GM06990 (cell line): ENCODE measurements around the gene RASL12.

Experiments
- DNase-seq: peaks from one replicate; pipeline ENCODE4 v3.0.0-alpha.2; 2011; ENCODE audit not compliant: insufficient read length; ENCODE audit errors: extremely low read depth
- H3K27me3 ChIP-seq: replicated peaks from 2 replicates; pipeline ENCODE4 v1.6.0; 2011; ENCODE audit warnings: low read length; ENCODE audit not compliant: control insufficient read depth, insufficient read depth
- H3K36me3 ChIP-seq: 2 replicates; pipeline ENCODE4 v1.5.1; 2011; ENCODE audit warnings: low read length; ENCODE audit not compliant: control insufficient read depth, insufficient read depth
- H3K4me3 ChIP-seq: replicated peaks from 2 replicates; pipeline ENCODE4 v1.5.1; 2011; ENCODE audit warnings: low read depth, mild to moderate bottlenecking, control low read depth, low read length
- TF ChIP-seq, protein P1 (sequence below): IDR thresholded peaks from 2 replicates; pipeline ENCODE4 v1.5.1; 2011; ENCODE audit warnings: low read length, control low read depth, mild to moderate bottlenecking, inconsistent platforms; ENCODE audit not compliant: insufficient read depth, poor library complexity, severe bottlenecking

Gene RASL12

DNA sequence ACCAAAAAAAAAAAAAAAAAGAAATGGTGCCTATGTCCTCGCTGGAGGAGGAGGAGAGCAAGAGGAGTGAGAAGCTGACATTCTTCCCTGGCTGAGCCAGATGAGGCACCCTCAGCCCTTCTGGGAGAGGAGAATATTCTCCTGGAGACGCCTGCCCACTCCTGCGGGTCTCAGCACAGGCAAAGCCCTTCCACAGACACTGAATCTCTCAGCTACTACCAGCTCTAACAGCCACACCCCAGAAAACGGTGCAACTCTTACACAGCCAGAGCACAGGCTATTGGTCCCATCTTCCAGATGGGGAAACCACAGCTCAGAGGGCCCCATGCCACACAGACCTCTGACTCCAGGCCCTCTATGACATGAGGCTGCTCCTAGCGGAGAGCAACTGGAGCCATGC, 5.7 kb downstream of the RASL12 start:
- DNase-seq = no peak
- H3K36me3 ChIP-seq = no peaks in the 10 kb centered on the region
- no peaks in the 10 kb centered on the region; the same call in 1 of the 2 replicates for H3K27me3 ChIP-seq
- no peak overlapping the region for H3K4me3 ChIP-seq
- TF ChIP-seq, protein P1, sequence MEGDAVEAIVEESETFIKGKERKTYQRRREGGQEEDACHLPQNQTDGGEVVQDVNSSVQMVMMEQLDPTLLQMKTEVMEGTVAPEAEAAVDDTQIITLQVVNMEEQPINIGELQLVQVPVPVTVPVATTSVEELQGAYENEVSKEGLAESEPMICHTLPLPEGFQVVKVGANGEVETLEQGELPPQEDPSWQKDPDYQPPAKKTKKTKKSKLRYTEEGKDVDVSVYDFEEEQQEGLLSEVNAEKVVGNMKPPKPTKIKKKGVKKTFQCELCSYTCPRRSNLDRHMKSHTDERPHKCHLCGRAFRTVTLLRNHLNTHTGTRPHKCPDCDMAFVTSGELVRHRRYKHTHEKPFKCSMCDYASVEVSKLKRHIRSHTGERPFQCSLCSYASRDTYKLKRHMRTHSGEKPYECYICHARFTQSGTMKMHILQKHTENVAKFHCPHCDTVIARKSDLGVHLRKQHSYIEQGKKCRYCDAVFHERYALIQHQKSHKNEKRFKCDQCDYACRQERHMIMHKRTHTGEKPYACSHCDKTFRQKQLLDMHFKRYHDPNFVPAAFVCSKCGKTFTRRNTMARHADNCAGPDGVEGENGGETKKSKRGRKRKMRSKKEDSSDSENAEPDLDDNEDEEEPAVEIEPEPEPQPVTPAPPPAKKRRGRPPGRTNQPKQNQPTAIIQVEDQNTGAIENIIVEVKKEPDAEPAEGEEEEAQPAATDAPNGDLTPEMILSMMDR = no peak

DNA sequence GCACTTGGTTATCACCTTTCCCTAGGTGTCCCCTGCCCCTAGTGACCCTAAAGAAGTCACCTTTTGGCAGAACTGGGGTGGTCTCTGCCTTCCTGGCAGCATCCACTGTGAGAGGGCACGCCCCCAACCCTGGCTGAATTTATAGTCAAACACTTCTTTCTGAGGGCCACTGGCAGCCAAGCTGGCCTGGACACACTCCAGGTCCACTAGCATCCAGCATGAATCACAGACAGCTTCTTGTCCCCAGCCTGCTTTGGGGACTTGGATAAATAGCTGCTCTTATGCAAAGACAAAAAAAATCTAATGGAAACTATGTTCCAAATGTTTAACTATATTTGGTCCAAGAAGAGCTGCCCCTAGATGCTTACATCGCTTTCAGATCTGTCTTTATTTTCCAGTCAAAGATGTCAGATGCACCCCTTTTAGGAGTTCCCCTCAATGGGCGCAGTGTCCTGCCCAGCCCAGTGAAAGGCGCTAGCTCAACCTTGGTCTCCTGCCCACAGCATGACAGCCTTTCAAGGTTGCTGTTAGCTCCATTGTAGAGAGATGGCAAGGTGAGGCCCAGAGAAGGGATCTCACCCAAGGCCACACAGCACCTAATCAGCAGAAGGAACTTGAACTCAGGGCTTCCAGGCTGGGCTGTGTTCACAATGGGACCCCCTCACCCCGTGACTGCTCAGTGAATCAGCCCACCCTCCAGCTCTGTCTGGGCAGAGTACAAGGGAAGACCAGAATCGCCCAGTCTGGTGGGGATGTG, 7.0 kb downstream of the RASL12 start:
- Histone ChIP-seq H3K36me3 (no peaks in the 10 kb centered on the region), H3K4me3 (no peak overlapping the region), H3K27me3 (no peaks in the 10 kb centered on the region)
- no peak for DNase-seq
- TF ChIP-seq, protein P1 = no peak

DNA sequence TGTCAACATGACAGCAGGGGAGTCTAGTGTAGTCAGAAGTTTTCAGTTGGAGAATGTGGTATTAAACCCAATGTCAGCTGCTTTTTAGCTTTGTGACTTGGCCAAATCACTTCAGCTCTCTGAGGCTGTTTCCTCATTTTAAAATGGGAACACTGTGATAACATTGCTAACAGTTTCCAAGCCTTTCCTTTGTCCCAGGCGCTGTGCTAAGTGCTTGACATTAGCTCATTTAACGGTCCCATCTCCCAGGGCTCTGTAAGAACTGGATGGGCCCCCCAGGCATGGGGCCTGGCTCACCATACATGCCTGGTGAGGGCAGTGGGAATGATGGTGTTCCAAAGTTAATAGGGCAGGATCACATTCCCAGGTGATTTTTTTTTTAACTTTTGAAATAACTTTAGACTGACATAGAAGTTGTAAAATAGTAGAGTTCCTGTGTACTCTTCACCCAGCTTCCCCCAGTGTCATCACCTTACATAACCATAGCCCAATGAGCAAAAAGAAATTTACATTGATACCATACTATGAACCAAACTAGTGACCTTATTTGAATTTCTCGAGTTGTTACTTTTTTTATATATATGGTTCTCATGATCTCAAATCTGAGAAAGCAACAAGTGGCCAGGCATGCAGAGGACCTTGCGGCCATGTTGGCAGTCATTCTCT, 7.7 kb downstream of the RASL12 start:
- Histone ChIP-seq H3K4me3 (no peak overlapping the region), H3K36me3 (no peaks in the 10 kb centered on the region), H3K27me3 (no peaks in the 10 kb centered on the region)
- no peak for DNase-seq
- TF ChIP-seq, protein P1 = no peak

DNA sequence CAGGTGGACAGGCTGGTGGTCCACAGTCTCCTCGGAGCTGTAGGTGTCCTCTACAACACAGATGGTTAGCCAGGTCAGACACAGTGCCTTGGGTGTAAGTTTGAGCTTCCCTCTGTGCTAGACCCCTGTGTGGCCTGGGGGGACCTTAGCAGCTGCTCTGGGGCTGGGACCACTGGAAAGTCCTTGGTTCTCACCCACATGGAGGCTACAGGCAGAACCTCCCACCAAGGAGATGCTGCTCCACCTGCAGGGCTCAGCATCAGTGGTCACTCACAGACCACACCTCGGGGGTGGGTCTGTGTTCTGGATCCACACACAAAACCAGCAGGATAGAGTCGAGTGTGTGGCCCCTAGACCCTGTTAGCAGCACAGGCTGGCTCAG, 8.4 kb downstream of the RASL12 start:
- Histone ChIP-seq H3K36me3 (no peaks in the 10 kb centered on the region), H3K4me3 (no peak overlapping the region), H3K27me3 (no peaks in the 10 kb centered on the region)
- TF ChIP-seq, protein P1 = no peak
- DNase-seq = no peak

DNA sequence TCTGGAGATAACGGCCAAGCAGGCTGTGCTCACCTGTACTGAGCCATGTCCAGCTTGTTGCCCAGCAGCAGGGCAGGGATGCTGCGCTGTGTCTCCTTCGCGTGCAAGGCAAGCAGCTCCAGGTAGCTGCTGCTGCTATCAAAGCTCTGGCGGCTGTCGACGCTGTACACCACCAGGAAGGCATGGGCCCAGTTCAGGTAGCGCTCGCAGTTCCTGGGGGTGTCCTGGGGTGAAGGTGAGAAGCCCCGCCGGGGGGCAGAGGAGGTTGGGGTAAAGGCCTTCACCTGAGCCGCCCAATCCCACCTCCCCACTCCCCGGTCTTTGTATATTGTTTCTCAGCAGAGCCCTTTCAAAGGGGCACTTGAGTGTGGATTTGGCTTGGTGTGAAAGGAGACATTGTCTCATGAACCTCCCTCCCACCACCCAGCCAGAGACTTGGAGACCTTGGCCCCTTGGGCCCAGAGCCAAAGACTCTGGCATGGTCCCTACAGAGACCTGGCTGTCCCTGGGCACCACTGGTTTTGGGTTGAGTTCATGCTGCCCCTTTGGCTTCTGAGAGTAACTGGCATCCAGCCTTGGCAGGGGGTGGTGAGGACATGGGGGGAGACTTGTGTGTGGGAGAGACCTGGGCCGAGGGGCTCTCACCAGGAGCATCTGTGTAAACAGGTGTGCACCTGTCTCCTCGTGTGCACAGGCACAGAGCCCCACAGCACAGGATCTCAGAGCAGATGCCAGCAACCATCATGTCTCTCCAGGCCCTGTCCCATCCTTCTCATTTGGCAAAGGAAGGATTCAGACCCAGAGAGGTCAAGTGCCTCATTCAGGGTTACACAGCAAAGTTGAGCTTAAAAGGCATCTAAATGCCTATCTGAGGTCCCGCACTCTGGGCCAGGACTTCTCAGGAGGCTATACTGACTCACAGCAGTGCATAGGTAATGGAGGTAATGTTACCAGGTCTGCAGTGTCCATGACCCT, 9.1 kb downstream of the RASL12 start:
- no peaks in the 10 kb centered on the region for H3K27me3 ChIP-seq
- TF ChIP-seq, protein P1 = no peak
- DNase-seq = no peak
- no peak overlapping the region for H3K4me3 ChIP-seq
- no peaks in the 10 kb centered on the region for H3K36me3 ChIP-seq
